Loucy (cell line): ENCODE measurements around the gene OR4S1.
"Not testable (repeated sequence)": the region's sequence is repeated elsewhere in the genome, so short reads cannot be mapped to it uniquely, and the experiment has no call there.

Source experiments
- CTCF ChIP-seq: fragments of 200-600 bp; sonication (generic); conservative IDR thresholded peaks from 2 replicates; pipeline ENCODE4 v1.5.1; 2014; ENCODE audit warnings: mild to moderate bottlenecking, antibody characterized with exemption, low read length
- EZH2phosphoT487 ChIP-seq: fragments of 200-600 bp; IDR thresholded peaks from 2 replicates; pipeline ENCODE4 v1.6.1; 2018; ENCODE audit warnings: antibody characterized with exemption, mild to moderate bottlenecking, moderate library complexity, borderline replicate concordance

DNA sequence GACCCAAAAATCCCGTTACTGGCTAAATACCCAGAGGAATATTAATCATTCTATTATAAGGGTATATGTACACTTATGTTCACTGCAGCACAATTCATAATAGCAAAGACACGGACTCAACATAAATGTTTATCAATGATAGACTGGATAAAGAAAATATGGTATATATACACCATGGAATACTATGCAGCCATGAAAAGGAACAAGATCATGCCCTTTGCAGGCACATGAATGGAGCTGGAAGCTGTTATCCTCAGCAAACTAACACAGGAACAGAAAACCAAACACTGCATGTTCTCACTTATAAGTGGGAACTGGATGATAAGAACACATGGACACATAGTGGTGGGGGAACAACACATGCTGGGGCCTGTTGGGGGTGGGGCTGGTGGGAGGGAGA, 7.6 kb downstream of the OR4S1 start:
- TF ChIP-seq EZH2phosphoT487, CTCF: not testable (repeated sequence)
